HCT116 (cell line): Measurements from ENCODE around the gene TRIM31.

ENCODE experiments used
- REST ChIP-seq: IDR thresholded peaks from 2 replicates; pipeline ENCODE4 v1.6.1; 2012; ENCODE audit warnings: low read depth
- TF ChIP-seq, protein P1 (sequence below), 3 experiments: fragments of 200-600 bp in 1 of 3; sonication (generic) in 1 of 3; IDR thresholded peaks in 2 of 3; conservative IDR thresholded peaks in 1 of 3; 2 replicates each; pipeline ENCODE4 v1.5.1; 2012 to 2017; ENCODE audit warnings: low read depth in 2 of 3, low read length in 2 of 3, antibody characterized with exemption in 1 of 3, borderline replicate concordance in 1 of 3, control low read depth in 1 of 3, mild to moderate bottlenecking in 1 of 3, mixed read lengths in 1 of 3, mixed run types in 1 of 3, moderate library complexity in 1 of 3; ENCODE audit not compliant: insufficient read depth in 1 of 3

DNA sequence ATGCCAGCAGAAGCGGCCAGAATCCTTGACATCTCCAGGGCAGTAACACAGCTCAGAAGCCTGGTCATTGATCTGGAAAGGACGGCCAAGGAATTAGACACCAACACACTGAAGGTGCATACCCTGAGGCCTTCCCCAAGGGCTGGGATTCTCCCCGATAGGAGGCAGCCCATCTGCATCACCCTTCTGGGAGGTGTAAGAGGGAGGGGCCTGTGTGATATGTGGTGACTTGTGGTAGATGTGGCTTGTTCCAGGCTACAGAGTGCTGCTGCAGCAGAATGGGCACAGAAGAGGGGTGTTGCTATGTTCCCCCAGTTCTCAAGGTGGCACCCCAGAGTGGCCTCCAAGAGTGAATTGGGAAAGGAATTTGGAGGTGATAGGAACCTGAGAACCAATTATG lies 34.2 kb upstream of the TRIM31 start:
- TF ChIP-seq REST, result no peak
- TF ChIP-seq, protein P1, sequence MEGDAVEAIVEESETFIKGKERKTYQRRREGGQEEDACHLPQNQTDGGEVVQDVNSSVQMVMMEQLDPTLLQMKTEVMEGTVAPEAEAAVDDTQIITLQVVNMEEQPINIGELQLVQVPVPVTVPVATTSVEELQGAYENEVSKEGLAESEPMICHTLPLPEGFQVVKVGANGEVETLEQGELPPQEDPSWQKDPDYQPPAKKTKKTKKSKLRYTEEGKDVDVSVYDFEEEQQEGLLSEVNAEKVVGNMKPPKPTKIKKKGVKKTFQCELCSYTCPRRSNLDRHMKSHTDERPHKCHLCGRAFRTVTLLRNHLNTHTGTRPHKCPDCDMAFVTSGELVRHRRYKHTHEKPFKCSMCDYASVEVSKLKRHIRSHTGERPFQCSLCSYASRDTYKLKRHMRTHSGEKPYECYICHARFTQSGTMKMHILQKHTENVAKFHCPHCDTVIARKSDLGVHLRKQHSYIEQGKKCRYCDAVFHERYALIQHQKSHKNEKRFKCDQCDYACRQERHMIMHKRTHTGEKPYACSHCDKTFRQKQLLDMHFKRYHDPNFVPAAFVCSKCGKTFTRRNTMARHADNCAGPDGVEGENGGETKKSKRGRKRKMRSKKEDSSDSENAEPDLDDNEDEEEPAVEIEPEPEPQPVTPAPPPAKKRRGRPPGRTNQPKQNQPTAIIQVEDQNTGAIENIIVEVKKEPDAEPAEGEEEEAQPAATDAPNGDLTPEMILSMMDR (IDR thresholded peaks at IDR 0.05 in 2 of 3, conservative IDR thresholded peaks at IDR 0.05 in 1 of 3; ENCODE audit: borderline replicate concordance in 1 of 3, insufficient read depth in 1 of 3, low read depth in 2 of 3, low read length in 2 of 3), result no peak
